GM19240 (cell line): ENCODE data around the gene LTN1.

Source experiments
- DNase-seq: peaks from one replicate; pipeline ENCODE4 v3.0.0; 2011; ENCODE audit warnings: low spot score; ENCODE audit not compliant: insufficient read length

The LTN1 gene

DNA sequence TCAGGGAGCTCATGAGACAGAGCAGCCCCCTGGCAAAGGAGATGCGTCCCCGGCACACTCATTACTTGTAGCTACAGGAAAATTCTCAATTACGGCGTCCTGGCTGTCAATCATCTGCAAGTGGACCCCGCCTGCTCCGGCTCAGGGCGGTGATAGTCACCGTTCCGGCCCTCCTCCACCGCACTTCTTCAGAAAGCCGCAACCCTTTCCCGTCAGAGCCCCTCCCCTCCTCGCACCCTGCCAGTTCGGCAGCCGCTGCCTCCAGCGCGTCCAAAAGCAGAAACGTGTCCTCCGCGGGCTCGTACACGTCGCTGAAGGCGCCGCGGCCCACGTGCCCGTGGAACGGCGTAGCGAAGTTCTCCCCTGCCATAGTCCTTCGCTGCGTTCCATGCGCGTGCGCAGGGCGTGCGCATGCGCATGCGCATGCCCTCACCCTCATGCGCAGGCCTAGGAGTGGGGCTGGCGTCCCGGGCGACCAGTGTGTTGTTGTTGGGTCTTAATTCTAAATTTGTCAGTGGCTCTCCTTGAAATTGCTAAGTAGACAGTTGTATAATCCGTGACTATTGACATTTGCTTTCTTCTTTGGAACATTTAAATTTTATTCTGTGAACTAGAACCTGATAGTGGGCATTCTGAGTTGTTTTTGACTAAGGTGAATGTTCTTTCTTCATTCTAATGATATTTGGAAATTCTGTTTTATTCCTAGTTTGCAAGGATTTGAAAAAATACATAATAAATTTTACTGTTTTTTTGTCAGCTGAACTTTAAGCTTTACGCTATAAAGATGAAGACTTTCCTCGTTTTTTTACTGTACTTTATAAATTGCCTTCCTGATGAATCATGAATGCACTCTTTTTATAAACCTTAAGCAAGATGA, 107.5 kb downstream of the LTN1 start:
- DNase-seq, result peak; percentile 96

DNA sequence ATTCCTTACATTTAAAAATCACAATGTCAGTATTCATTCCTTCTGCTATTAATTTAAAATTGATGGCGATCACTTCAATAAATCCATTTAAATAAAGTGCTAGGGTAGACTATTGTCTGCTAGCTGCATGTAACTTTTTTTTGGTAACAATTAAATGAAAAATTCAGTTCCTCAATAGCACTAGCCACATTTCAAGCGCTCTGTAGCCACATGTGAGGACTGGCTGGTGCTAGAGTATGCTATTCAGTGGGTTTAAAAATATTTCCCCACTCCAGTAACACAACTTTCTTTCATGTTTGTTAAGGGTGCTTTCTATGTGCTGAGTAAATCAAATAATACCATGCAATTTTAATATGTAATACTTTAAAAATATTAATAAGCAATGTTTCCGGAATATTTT, 108.2 kb downstream of the LTN1 start:
- DNase-seq, result no peak

DNA sequence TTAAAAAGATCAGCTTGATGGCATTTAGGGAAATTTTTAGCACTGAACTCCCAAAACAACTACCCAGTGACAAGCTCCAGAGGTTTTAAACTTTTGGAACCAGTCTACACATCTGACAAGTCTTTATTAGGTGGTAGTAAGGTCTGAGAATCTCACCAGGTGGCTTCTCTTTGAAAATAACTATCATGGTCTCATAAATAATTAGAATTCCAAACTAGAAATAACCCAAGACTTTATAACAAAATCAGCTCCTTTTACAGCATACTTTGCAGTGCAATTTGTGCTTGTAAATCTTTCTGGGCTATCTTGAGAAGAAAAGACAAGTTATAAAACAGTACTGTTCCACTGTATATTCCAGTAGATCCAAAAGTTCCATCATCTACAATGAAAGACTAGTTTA, 108.7 kb downstream of the LTN1 start:
- no peak for DNase-seq

DNA sequence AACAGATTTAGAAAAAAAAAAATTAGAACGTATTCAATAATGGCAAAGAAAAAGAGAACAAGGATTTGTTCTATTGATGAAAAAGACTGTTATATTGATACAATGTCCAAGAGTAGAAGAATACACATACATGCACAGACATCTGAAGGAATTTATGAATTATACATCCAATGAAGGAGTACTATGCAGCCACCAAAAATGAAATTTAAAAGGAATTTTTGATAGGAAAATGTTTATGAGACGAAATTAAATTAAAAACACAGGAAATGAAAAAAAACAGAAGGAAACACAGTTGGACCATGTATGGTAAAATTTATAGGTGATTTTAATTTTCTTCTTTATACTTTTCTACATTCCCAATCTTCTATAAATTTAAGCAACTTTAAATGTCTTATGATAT, 110.3 kb downstream of the LTN1 start:
- no peak for DNase-seq
